Keratinocyte (primary cell): ENCODE data around the gene LZTR1. TPM values are rescaled to one million over a fixed set of nuclear protein-coding genes. Genes with fewer than 3 reads are reported as not detected.

Source experiments
- DNase-seq: peaks from one replicate; pipeline ENCODE4 v3.0.0-alpha.2; 2011; ENCODE audit warnings: low read depth, missing footprints, low spot score
- FAIRE-seq: peaks from 2 replicates; lab custom pipeline; 2011; peaks lifted over from hg19 to GRCh38; lab: Jason Lieb, UNC
- H2AFZ ChIP-seq: 2 replicates; pipeline ENCODE4 v1.6.0; 2012; ENCODE audit warnings: low read length, control low read depth, inconsistent platforms; ENCODE audit not compliant: control insufficient read depth
- H3K27ac ChIP-seq: 2 replicates; pipeline ENCODE4 v1.5.1; 2011; ENCODE audit warnings: low read length; ENCODE audit not compliant: control insufficient read depth, insufficient read depth
- H3K27me3 ChIP-seq: 3 replicates; pipeline ENCODE4 v1.6.0; 2011; ENCODE audit warnings: low read length; ENCODE audit not compliant: control insufficient read depth, insufficient read depth; ENCODE audit errors: extremely low read depth
- H3K36me3 ChIP-seq, 2 experiments: 2 replicates in 1 of 2; 3 replicates in 1 of 2; pipeline ENCODE4 v1.5.1; 2011; ENCODE audit warnings: low read length in 2 of 2, mild to moderate bottlenecking in 1 of 2; ENCODE audit not compliant: control insufficient read depth in 2 of 2, insufficient read depth in 2 of 2; ENCODE audit errors: extremely low read depth in 1 of 2
- H3K4me1 ChIP-seq: 3 replicates; pipeline ENCODE4 v1.5.1; 2011; ENCODE audit warnings: low read length; ENCODE audit not compliant: control insufficient read depth, insufficient read depth; ENCODE audit errors: extremely low read depth
- H3K4me2 ChIP-seq: 3 replicates; pipeline ENCODE4 v1.6.0; 2011; ENCODE audit warnings: low read depth, low read length; ENCODE audit not compliant: control insufficient read depth, insufficient read depth; ENCODE audit errors: extremely low read depth
- H3K4me3 ChIP-seq, 3 experiments: fragments of 200-600 bp in 1 of 3; sonication (generic) in 1 of 3; 2 replicates in 2 of 3; 3 replicates in 1 of 3; pipeline ENCODE4 v1.5.1; 2011 to 2016; ENCODE audit warnings: low read length in 3 of 3, mild to moderate bottlenecking in 3 of 3, control low read depth in 2 of 3, inconsistent platforms in 1 of 3, low read depth in 1 of 3, mixed read lengths in 1 of 3, mixed run types in 1 of 3, moderate library complexity in 1 of 3; ENCODE audit not compliant: control insufficient read depth in 2 of 3, insufficient read depth in 2 of 3; ENCODE audit errors: extremely low read depth in 1 of 3
- H3K79me2 ChIP-seq: 2 replicates; pipeline ENCODE4 v1.6.0; 2012; ENCODE audit warnings: low read length; ENCODE audit not compliant: control insufficient read depth, insufficient read depth
- H3K9ac ChIP-seq: 3 replicates; pipeline ENCODE4 v1.6.0; 2011; ENCODE audit warnings: low read length; ENCODE audit not compliant: control insufficient read depth, insufficient read depth; ENCODE audit errors: extremely low read depth
- H3K9me1 ChIP-seq: 3 replicates; pipeline ENCODE4 v1.6.0; 2011; ENCODE audit warnings: low read length; ENCODE audit not compliant: control insufficient read depth, insufficient read depth; ENCODE audit errors: extremely low read depth
- H3K9me3 ChIP-seq: 2 replicates; pipeline ENCODE4 v1.5.1; 2012; ENCODE audit warnings: low read depth, low read length; ENCODE audit not compliant: control insufficient read depth
- H4K20me1 ChIP-seq: 3 replicates; pipeline ENCODE4 v1.6.0; 2011; ENCODE audit warnings: low read length; ENCODE audit not compliant: control insufficient read depth, insufficient read depth; ENCODE audit errors: extremely low read depth
- EZH2 ChIP-seq: IDR thresholded peaks from one replicate; pipeline ENCODE4 v1.6.1; 2012; ENCODE audit warnings: inconsistent platforms, mild to moderate bottlenecking, low read length, moderate library complexity
- dilution Hi-C: fragments of 300-500 bp; cut with MboI; formaldehyde crosslinking; loops from one replicate; pipeline ENCODE4 v1.7.0; 2020; ENCODE audit warnings: low sequenced_read_pairs; ENCODE audit not compliant: extremely low pct_ligation_motif_present
- polyA plus RNA-seq, 5 experiments: library from polyadenylated mRNA; depleted of rRNA in 3 of 5; stranded (reverse) in 3 of 5; stranded (forward) in 1 of 5; unstranded in 1 of 5; fragments of >200 nt; gene quantifications; 1 replicate in 1 of 5; 2 replicates in 3 of 5; 3 replicates in 1 of 5; pipeline versions ENCODE4 v1.2.1 to v1.2.3, GENCODE V29; 2011 to 2012; ENCODE audit warnings: missing spikeins in 2 of 5, low read depth in 1 of 5, low replicate concordance in 1 of 5
- TF ChIP-seq, protein P1 (sequence below), 3 experiments: IDR thresholded peaks in 1 of 3; conservative IDR thresholded peaks in 1 of 3; optimal IDR thresholded peaks in 1 of 3; 2 replicates in 2 of 3; 3 replicates in 1 of 3; pipeline versions ENCODE3 to v1.5.1; 2011; ENCODE audit warnings: low read length in 3 of 3, mild to moderate bottlenecking in 3 of 3, moderate library complexity in 2 of 3, control low read depth in 1 of 3, inconsistent platforms in 1 of 3; ENCODE audit not compliant: insufficient read depth in 2 of 3; ENCODE audit errors: extremely low read depth in 1 of 3

Gene LZTR1
- polyA plus RNA-seq, 1 donor (not counting 4 experiments of a cell fraction or from before 2014, with no cell fraction given), result 37.0 TPM

DNA sequence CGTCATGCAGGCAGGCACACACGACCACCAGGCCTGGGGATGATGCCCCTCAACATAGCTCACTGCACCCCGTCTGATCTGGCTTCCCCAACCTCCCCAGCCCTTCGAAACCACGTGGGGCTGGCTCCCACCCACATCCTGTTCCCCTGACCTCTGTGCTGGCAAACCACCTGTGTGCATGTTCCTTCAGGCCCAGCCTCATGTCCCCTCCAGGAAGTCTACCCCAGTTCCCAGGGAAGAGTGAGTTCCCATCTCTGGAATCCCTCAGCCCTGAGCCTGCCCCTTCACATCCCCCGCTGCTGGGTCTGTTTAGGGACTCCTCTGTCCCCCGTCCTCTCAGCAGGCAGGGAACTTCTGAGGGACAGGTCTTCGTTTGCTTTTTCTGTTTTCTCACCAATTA, 43.2 kb downstream of the LZTR1 start:
- Histone ChIP-seq H3K4me2 (peak overlapping the region; percentile 72), H3K79me2 (no peaks in the 10 kb centered on the region), H3K9ac (peak overlapping the region; percentile 73), H4K20me1 (no peaks in the 10 kb centered on the region), H2AFZ (peak overlapping the region; percentile 47), H3K27ac (peak overlapping the region; percentile 85), H3K36me3 (no peaks in the 10 kb centered on the region), H3K9me1 (no peaks in the 10 kb centered on the region), H3K4me3 (peak overlapping the region in 2 of 3 experiments; percentile 19 to 54), H3K4me1 (peaks cover 31% of the 10 kb centered on the region), H3K9me3 (no peaks in the 10 kb centered on the region), H3K27me3 (no peaks in the 10 kb centered on the region)
- TF ChIP-seq, protein P1, sequence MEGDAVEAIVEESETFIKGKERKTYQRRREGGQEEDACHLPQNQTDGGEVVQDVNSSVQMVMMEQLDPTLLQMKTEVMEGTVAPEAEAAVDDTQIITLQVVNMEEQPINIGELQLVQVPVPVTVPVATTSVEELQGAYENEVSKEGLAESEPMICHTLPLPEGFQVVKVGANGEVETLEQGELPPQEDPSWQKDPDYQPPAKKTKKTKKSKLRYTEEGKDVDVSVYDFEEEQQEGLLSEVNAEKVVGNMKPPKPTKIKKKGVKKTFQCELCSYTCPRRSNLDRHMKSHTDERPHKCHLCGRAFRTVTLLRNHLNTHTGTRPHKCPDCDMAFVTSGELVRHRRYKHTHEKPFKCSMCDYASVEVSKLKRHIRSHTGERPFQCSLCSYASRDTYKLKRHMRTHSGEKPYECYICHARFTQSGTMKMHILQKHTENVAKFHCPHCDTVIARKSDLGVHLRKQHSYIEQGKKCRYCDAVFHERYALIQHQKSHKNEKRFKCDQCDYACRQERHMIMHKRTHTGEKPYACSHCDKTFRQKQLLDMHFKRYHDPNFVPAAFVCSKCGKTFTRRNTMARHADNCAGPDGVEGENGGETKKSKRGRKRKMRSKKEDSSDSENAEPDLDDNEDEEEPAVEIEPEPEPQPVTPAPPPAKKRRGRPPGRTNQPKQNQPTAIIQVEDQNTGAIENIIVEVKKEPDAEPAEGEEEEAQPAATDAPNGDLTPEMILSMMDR (optimal IDR thresholded peaks at IDR 0.05 in 1 of 3, IDR thresholded peaks at IDR 0.05 in 1 of 3, conservative IDR thresholded peaks at IDR 0.05 in 1 of 3; ENCODE audit: extremely low read depth in 1 of 3, insufficient read depth in 2 of 3, low read length in 3 of 3), result no peak
- TF ChIP-seq EZH2, result no peak
- dilution Hi-C loops, result no loop called here
- FAIRE-seq (peak; percentile 92), DNase-seq (no peak)

DNA sequence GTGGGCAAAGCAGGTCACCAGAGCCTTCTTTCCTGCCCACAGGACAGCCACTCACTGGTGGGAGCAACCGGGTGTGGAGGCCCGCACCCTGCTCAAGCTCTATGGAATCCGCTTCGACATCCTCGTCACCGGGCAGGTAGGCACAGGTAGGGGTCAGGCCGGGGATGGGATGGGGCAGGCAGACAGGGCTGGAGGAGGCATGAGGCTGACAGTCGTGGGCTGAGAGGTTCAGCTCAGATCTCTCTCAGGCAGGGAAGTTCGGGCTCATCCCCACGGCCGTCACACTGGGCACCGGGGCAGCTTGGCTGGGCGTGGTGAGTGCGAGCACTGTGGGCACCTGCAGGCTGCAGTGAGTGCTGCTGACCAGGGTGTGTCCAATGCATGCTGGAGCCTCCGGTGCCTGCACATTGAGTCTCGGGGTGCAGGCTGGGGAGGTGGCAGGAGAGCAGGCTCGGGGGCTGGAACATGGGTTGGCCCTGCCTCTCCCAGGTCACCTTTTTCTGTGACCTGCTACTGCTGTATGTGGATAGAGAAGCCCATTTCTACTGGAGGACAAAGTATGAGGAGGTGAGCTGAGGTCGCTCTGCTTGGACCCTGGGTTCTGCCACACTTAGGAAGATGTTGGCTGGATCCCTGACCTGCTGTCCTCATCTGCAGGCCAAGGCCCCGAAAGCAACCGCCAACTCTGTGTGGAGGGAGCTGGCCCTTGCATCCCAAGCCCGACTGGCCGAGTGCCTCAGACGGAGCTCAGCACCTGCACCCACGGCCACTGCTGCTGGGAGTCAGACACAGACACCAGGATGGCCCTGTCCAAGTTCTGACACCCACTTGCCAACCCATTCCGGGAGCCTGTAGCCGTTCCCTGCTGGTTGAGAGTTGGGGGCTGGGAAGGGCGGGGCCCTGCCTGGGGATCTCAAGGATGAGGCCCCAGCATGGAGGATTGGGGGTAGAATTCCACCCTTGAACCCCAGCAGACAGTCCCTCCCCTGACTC, 44.0 kb downstream of the LZTR1 start:
- Histone ChIP-seq H3K4me2 (peak overlapping the region; percentile 72), H3K36me3 (no peaks in the 10 kb centered on the region), H3K9me3 (no peaks in the 10 kb centered on the region), H3K9ac (peak overlapping the region; percentile 73), H3K79me2 (no peaks in the 10 kb centered on the region), H2AFZ (peak overlapping the region; percentile 47), H4K20me1 (no peaks in the 10 kb centered on the region), H3K27me3 (peaks cover 5% of the 10 kb centered on the region), H3K27ac (peak overlapping the region; percentile 85), H3K4me3 (peak overlapping the region in 2 of 3 experiments; percentile 19 to 54), H3K4me1 (peaks cover 31% of the 10 kb centered on the region), H3K9me1 (no peaks in the 10 kb centered on the region)
- TF ChIP-seq, protein P1 (optimal IDR thresholded peaks at IDR 0.05 in 1 of 3, IDR thresholded peaks at IDR 0.05 in 1 of 3, conservative IDR thresholded peaks at IDR 0.05 in 1 of 3; ENCODE audit: extremely low read depth in 1 of 3, insufficient read depth in 2 of 3, low read length in 3 of 3), result no peak
- no peak for TF ChIP-seq EZH2
- FAIRE-seq (no peak), DNase-seq (no peak)
- dilution Hi-C loops, result no loop called here
